H9 (cell line): ENCODE data around the gene BTD. TPM values are rescaled to one million over a fixed set of nuclear protein-coding genes. Genes with fewer than 3 reads are reported as not detected.

Source experiments
- DNase-seq: peaks from one replicate; pipeline ENCODE4 v3.0.0-alpha.2; 2017
- H2AFZ ChIP-seq: one replicate; pipeline ENCODE4 v1.6.1; 2013; ENCODE audit warnings: mild to moderate bottlenecking, low read length, control low read depth, moderate library complexity
- H2AK5ac ChIP-seq: 2 replicates; pipeline ENCODE4 v1.6.1; 2013; ENCODE audit warnings: low read length, control low read depth, mixed read lengths; ENCODE audit not compliant: insufficient read length
- H2BK120ac ChIP-seq: one replicate; pipeline ENCODE4 v1.6.1; 2013; ENCODE audit warnings: low read depth, mild to moderate bottlenecking, low read length, control low read depth, inconsistent platforms; ENCODE audit not compliant: poor library complexity, severe bottlenecking
- H2BK12ac ChIP-seq: 2 replicates; pipeline ENCODE4 v1.6.1; 2013; ENCODE audit warnings: low read length, control low read depth, mixed read lengths, low read depth; ENCODE audit not compliant: insufficient read length
- H2BK15ac ChIP-seq: 2 replicates; pipeline ENCODE4 v1.6.1; 2013; ENCODE audit warnings: low read depth, low read length, control low read depth
- H2BK20ac ChIP-seq: one replicate; pipeline ENCODE4 v1.6.1; 2013; ENCODE audit warnings: low read depth, mild to moderate bottlenecking, low read length, control low read depth, inconsistent platforms; ENCODE audit not compliant: poor library complexity, severe bottlenecking
- H2BK5ac ChIP-seq: 2 replicates; pipeline ENCODE4 v1.6.1; 2013; ENCODE audit warnings: low read length, control low read depth, mixed read lengths; ENCODE audit not compliant: insufficient read length
- H3K14ac ChIP-seq: 2 replicates; pipeline ENCODE4 v1.6.1; 2013; ENCODE audit warnings: low read length, control low read depth; ENCODE audit not compliant: insufficient read depth
- H3K18ac ChIP-seq: 2 replicates; pipeline ENCODE4 v1.6.1; 2013; ENCODE audit warnings: low read depth, mild to moderate bottlenecking, mixed read lengths, low read length, control low read depth; ENCODE audit not compliant: insufficient read length
- H3K23ac ChIP-seq: 2 replicates; pipeline ENCODE4 v1.6.1; 2013; ENCODE audit warnings: low read length, control low read depth, mixed read lengths, low read depth; ENCODE audit not compliant: insufficient read length
- H3K23me2 ChIP-seq: 2 replicates; pipeline ENCODE4 v1.6.1; 2013; ENCODE audit warnings: low read depth, mild to moderate bottlenecking, mixed read lengths, low read length, control low read depth; ENCODE audit not compliant: insufficient read length, poor library complexity, severe bottlenecking
- H3K27ac ChIP-seq: 2 replicates; pipeline ENCODE4 v1.5.1; 2013; ENCODE audit warnings: low read length, control low read depth, mixed read lengths, low read depth; ENCODE audit not compliant: insufficient read length
- H3K27me3 ChIP-seq: 2 replicates; pipeline ENCODE4 v1.6.1; 2013; ENCODE audit warnings: low read length, control low read depth, inconsistent platforms; ENCODE audit not compliant: insufficient read depth
- H3K4ac ChIP-seq: 2 replicates; pipeline ENCODE4 v1.6.1; 2013; ENCODE audit warnings: low read depth, mild to moderate bottlenecking, control low read depth, inconsistent platforms, low read length, moderate library complexity
- H3K4me1 ChIP-seq: 2 replicates; pipeline ENCODE4 v1.6.1; 2013; ENCODE audit warnings: low read length, control low read depth, inconsistent platforms; ENCODE audit not compliant: insufficient read depth
- H3K4me2 ChIP-seq: 2 replicates; pipeline ENCODE4 v1.6.1; 2013; ENCODE audit warnings: low read length, control low read depth, mixed read lengths; ENCODE audit not compliant: insufficient read length, insufficient read depth
- H3K56ac ChIP-seq: 2 replicates; pipeline ENCODE4 v1.6.1; 2013; ENCODE audit warnings: low read depth, mild to moderate bottlenecking, mixed read lengths, low read length, control low read depth; ENCODE audit not compliant: insufficient read length
- H3K79me1 ChIP-seq: 2 replicates; pipeline ENCODE4 v1.6.1; 2013; ENCODE audit warnings: low read depth, mild to moderate bottlenecking, moderate library complexity, low read length, control low read depth, inconsistent platforms; ENCODE audit not compliant: insufficient read depth, poor library complexity, severe bottlenecking
- H3K79me2 ChIP-seq: 2 replicates; pipeline ENCODE4 v1.6.1; 2013; ENCODE audit warnings: low read length, control low read depth, inconsistent platforms; ENCODE audit not compliant: insufficient read depth
- H3K9ac ChIP-seq: 2 replicates; pipeline ENCODE4 v1.6.1; 2013; ENCODE audit warnings: low read length, control low read depth, mixed read lengths; ENCODE audit not compliant: insufficient read length; ENCODE audit errors: extremely low read depth
- H3K9me3 ChIP-seq: one replicate; pipeline ENCODE4 v1.6.1; 2013; ENCODE audit warnings: low read depth, low read length, inconsistent platforms; ENCODE audit not compliant: control insufficient read depth
- H3T11ph ChIP-seq: one replicate; pipeline ENCODE4 v1.6.1; 2013; ENCODE audit warnings: mild to moderate bottlenecking, low read length, control low read depth, inconsistent platforms
- H4K20me1 ChIP-seq: one replicate; pipeline ENCODE4 v1.6.1; 2013; ENCODE audit not compliant: control insufficient read depth, insufficient read length, insufficient read depth
- H4K5ac ChIP-seq: 2 replicates; pipeline ENCODE4 v1.6.1; 2013; ENCODE audit warnings: low read depth, mild to moderate bottlenecking, mixed read lengths, low read length, control low read depth; ENCODE audit not compliant: insufficient read length
- H4K8ac ChIP-seq: replicated peaks from 2 replicates; pipeline ENCODE4 v1.6.1; 2013; ENCODE audit warnings: low read length, control low read depth, mixed read lengths, low read depth; ENCODE audit not compliant: insufficient read length
- H4K91ac ChIP-seq: 2 replicates; pipeline ENCODE4 v1.6.1; 2013; ENCODE audit warnings: low read depth, mild to moderate bottlenecking, moderate library complexity, mixed read lengths, low read length, control low read depth; ENCODE audit not compliant: insufficient read length
- H3K27ac Mint-ChIP-seq, 3 experiments: 2 replicates in 2 of 3; 3 replicates in 1 of 3; pipeline ENCODE4 v1.8.0; 2020 to 2021; ENCODE audit warnings: mixed read lengths in 3 of 3, mild to moderate bottlenecking in 1 of 3, moderate library complexity in 1 of 3
- H3K27me3 Mint-ChIP-seq: 2 replicates; pipeline ENCODE4 v1.8.0; 2021; ENCODE audit warnings: low read depth, mild to moderate bottlenecking, moderate library complexity, mixed read lengths
- H3K36me3 Mint-ChIP-seq, 3 experiments: 2 replicates in 2 of 3; 3 replicates in 1 of 3; pipeline ENCODE4 v1.8.0; 2020 to 2021; ENCODE audit warnings: low read depth in 3 of 3, mixed read lengths in 3 of 3; ENCODE audit not compliant: insufficient read depth in 1 of 3
- H3K4me1 Mint-ChIP-seq, 2 experiments: 2 replicates each; pipeline ENCODE4 v1.8.0; 2020; ENCODE audit warnings: mixed read lengths in 2 of 2
- H3K4me3 Mint-ChIP-seq, 2 experiments: 2 replicates in 1 of 2; 3 replicates in 1 of 2; pipeline ENCODE4 v1.8.0; 2020 to 2021; ENCODE audit warnings: mild to moderate bottlenecking in 2 of 2, mixed read lengths in 2 of 2, moderate library complexity in 1 of 2
- H3K9me3 Mint-ChIP-seq, 2 experiments: 2 replicates in 1 of 2; 3 replicates in 1 of 2; pipeline ENCODE4 v1.8.0; 2020; ENCODE audit warnings: mild to moderate bottlenecking in 2 of 2, mixed read lengths in 2 of 2, moderate library complexity in 1 of 2
- WGBS: extraction: QIAGEN DNeasy Blood & Tissue Kit; methylation state at CpG from one replicate; pipeline ENCODE4 v1.1.7; 2013; ENCODE audit warnings: missing lambda C conversion rate, low lambda C conversion rate, mixed read lengths; ENCODE audit not compliant: insufficient read length; ENCODE audit errors: extremely low coverage; 5-methylcytosine and 5-hydroxymethylcytosine counted together
- total RNA-seq: library from RNA; stranded (reverse); gene quantifications from 2 replicates; pipeline ENCODE4 v1.2.1, GENCODE V29; 2021
- TF ChIP-seq, protein P1 (sequence below): fragments of 200-600 bp; sonication (generic); conservative IDR thresholded peaks from 3 replicates; pipeline ENCODE4 v1.8.0; 2021; ENCODE audit warnings: antibody characterized with exemption, mild to moderate bottlenecking

BTD gene
- total RNA-seq, 1 experiment from 2014 or later: 21.5 TPM

DNA sequence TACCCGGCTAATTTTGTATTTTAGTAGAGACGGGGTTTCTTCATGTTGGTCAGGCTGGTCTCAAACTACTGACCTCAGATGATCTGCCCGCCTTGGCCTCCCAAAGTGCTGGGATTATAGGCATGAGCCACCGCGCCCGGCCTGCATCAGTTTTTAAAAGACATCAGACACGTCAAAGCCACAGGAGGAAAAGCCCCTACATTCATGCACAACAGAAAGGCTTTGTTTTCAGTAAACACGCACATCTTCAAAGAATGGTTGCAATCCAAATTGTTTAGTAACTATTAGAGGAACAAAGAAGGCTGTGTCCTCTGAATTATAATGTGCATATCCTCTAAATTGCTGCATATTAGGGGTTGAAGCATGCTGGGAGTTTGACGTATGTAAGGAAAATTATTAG lies 53.3 kb downstream of the BTD start:
- no peak overlapping the region for H3K4me2 ChIP-seq
- no peak overlapping the region for H3K4me3 Mint-ChIP-seq
- no peak overlapping the region for H4K8ac ChIP-seq
- no peak overlapping the region for H2BK12ac ChIP-seq
- no peak overlapping the region for H2BK120ac ChIP-seq
- H3K18ac ChIP-seq: no peak overlapping the region
- H3T11ph ChIP-seq: no peak overlapping the region
- no peak overlapping the region for H4K91ac ChIP-seq
- H3K27me3 Mint-ChIP-seq: no peaks in the 10 kb centered on the region
- 100% methylated on average over 1 of the region's 9 CpGs for WGBS
- H3K23me2 ChIP-seq: no peaks in the 10 kb centered on the region
- H3K79me2 ChIP-seq: no peaks in the 10 kb centered on the region
- no peaks in the 10 kb centered on the region for H3K79me1 ChIP-seq
- H3K23ac ChIP-seq: no peak overlapping the region
- no peak overlapping the region for H2BK15ac ChIP-seq
- no peaks in the 10 kb centered on the region for H3K4me1 ChIP-seq
- H3K9me3 ChIP-seq: no peaks in the 10 kb centered on the region
- H3K9ac ChIP-seq: no peak overlapping the region
- H2BK5ac ChIP-seq: no peak overlapping the region
- no peak overlapping the region for H3K4ac ChIP-seq
- no peak overlapping the region for H3K27ac Mint-ChIP-seq
- H3K56ac ChIP-seq: no peak overlapping the region
- no peak overlapping the region for H3K27ac ChIP-seq
- H2BK20ac ChIP-seq: no peak overlapping the region
- no peak overlapping the region for H4K5ac ChIP-seq
- no peak overlapping the region for H3K14ac ChIP-seq
- H3K36me3 Mint-ChIP-seq: peaks cover 9 to 13% (median 11%) of the 10 kb centered on the region in 3 experiments
- no peak for DNase-seq
- no peaks in the 10 kb centered on the region for H4K20me1 ChIP-seq
- peaks cover 12 to 25% of the 10 kb centered on the region in 2 experiments for H3K9me3 Mint-ChIP-seq
- TF ChIP-seq, protein P1, sequence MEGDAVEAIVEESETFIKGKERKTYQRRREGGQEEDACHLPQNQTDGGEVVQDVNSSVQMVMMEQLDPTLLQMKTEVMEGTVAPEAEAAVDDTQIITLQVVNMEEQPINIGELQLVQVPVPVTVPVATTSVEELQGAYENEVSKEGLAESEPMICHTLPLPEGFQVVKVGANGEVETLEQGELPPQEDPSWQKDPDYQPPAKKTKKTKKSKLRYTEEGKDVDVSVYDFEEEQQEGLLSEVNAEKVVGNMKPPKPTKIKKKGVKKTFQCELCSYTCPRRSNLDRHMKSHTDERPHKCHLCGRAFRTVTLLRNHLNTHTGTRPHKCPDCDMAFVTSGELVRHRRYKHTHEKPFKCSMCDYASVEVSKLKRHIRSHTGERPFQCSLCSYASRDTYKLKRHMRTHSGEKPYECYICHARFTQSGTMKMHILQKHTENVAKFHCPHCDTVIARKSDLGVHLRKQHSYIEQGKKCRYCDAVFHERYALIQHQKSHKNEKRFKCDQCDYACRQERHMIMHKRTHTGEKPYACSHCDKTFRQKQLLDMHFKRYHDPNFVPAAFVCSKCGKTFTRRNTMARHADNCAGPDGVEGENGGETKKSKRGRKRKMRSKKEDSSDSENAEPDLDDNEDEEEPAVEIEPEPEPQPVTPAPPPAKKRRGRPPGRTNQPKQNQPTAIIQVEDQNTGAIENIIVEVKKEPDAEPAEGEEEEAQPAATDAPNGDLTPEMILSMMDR: no peak
- no peak overlapping the region for H2AK5ac ChIP-seq
- no peak overlapping the region for H2AFZ ChIP-seq
- H3K4me1 Mint-ChIP-seq: peaks cover 15% of the 10 kb centered on the region in 2 experiments
- H3K27me3 ChIP-seq: no peaks in the 10 kb centered on the region
